ENCODE results near the gene ZNF880. TPM values are rescaled to one million over a fixed set of nuclear protein-coding genes. Genes with fewer than 3 reads are reported as not detected.
A peak's percentile ranks its signal among the peaks of the same experiment; 100 is the strongest.

Gene ZNF880
- total and polyA plus RNA-seq, 9 of the 15 experiments (the other 6 are each of a cell fraction or from before 2014, with no cell fraction given) = 0.15 to 1.9 (median 0.64) TPM; not detected in 1

DNA sequence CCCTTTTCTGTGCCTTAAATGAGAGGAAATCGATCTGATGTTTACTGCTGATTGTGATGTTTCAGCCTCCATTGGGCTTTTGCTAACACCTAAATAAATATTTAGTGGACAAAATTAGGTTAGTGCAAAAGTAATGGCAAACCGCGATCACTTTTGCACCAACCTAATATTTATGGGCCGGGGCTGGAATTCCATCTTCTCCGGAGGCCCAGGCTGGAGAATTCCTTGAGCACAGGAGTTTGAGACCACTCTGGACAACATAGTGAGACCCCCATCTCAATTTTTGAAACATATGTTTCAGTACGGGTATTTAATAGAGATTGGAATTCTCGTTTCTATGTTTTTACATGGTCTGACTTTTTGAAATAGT lies 603 bp downstream of the ZNF880 start:
- Histone ChIP-seq H3K27me3 (ENCODE audit: control insufficient read depth in 2 of 2, insufficient read depth in 2 of 2, low read length in 2 of 2) (no peaks in the 10 kb centered on the region), H3K36me3 (ENCODE audit: control insufficient read depth, insufficient read depth, low read length) (no peaks in the 10 kb centered on the region), H4K20me1 (replicated peaks; ENCODE audit: control insufficient read depth, insufficient read depth, low read length) (no peaks in the 10 kb centered on the region), H3K9me1 (ENCODE audit: control insufficient read depth, insufficient read depth, low read length) (no peaks in the 10 kb centered on the region), H3K4me1 (replicated peaks in 1 of 2; ENCODE audit: control insufficient read depth in 2 of 2, insufficient read depth in 2 of 2, low read length in 2 of 2) (no peaks in the 10 kb centered on the region), H3K4me3 (peak overlapping the region; percentile 23), H2AFZ (ENCODE audit: low read depth, low read length) (no peak overlapping the region), H3K27ac (ENCODE audit: extremely low read depth, low read depth, low read length) (no peak overlapping the region), H3K4me2 (ENCODE audit: insufficient read depth, low read length) (no peak overlapping the region), H3K9me3 (replicated peaks; ENCODE audit: control insufficient read depth, insufficient read depth, low read depth, low read length) (no peaks in the 10 kb centered on the region; the same call in 1 of the 2 replicates), H3K9ac (ENCODE audit: insufficient read depth in 1 of 2, low read depth in 2 of 2, low read length in 2 of 2) (no peak overlapping the region), H3K79me2 (ENCODE audit: control insufficient read depth, insufficient read depth, low read length) (no peaks in the 10 kb centered on the region)
- WGBS (ENCODE audit: insufficient coverage, low coverage, missing lambda C conversion rate) = 19% methylated on average over 7 of the region's 7 CpGs
- intact Hi-C loops (cut with micrococcal nuclease) (no loop called here), in situ Hi-C loops (cut with MboI) (no loop called here)
- ATAC-seq (no peak), DNase-seq (ENCODE audit: extremely low read depth in 1 of 4, low spot score in 3 of 4) (no peak), FAIRE-seq (no peak)
- CTCF ChIA-PET (ENCODE audit: low intra/inter-chr PET ratio) = no interaction called here
- BruUV-seq (replicated peaks) = no TSS peak
- POLR2A ChIA-PET = no interaction called here
- TF ChIP-seq CBFA2T3 (IDR thresholded peaks at IDR 0.05) = no peak
- TF ChIP-seq, protein P1, sequence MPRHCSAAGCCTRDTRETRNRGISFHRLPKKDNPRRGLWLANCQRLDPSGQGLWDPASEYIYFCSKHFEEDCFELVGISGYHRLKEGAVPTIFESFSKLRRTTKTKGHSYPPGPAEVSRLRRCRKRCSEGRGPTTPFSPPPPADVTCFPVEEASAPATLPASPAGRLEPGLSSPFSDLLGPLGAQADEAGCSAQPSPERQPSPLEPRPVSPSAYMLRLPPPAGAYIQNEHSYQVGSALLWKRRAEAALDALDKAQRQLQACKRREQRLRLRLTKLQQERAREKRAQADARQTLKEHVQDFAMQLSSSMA (CRISPR knock-in tag; IDR thresholded peaks at IDR 0.05) = no peak
- TF ChIP-seq, protein P2, sequence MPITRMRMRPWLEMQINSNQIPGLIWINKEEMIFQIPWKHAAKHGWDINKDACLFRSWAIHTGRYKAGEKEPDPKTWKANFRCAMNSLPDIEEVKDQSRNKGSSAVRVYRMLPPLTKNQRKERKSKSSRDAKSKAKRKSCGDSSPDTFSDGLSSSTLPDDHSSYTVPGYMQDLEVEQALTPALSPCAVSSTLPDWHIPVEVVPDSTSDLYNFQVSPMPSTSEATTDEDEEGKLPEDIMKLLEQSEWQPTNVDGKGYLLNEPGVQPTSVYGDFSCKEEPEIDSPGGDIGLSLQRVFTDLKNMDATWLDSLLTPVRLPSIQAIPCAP (CRISPR knock-in tag; IDR thresholded peaks at IDR 0.05; ENCODE audit: borderline replicate concordance) = no peak
- TF ChIP-seq, protein P3, sequence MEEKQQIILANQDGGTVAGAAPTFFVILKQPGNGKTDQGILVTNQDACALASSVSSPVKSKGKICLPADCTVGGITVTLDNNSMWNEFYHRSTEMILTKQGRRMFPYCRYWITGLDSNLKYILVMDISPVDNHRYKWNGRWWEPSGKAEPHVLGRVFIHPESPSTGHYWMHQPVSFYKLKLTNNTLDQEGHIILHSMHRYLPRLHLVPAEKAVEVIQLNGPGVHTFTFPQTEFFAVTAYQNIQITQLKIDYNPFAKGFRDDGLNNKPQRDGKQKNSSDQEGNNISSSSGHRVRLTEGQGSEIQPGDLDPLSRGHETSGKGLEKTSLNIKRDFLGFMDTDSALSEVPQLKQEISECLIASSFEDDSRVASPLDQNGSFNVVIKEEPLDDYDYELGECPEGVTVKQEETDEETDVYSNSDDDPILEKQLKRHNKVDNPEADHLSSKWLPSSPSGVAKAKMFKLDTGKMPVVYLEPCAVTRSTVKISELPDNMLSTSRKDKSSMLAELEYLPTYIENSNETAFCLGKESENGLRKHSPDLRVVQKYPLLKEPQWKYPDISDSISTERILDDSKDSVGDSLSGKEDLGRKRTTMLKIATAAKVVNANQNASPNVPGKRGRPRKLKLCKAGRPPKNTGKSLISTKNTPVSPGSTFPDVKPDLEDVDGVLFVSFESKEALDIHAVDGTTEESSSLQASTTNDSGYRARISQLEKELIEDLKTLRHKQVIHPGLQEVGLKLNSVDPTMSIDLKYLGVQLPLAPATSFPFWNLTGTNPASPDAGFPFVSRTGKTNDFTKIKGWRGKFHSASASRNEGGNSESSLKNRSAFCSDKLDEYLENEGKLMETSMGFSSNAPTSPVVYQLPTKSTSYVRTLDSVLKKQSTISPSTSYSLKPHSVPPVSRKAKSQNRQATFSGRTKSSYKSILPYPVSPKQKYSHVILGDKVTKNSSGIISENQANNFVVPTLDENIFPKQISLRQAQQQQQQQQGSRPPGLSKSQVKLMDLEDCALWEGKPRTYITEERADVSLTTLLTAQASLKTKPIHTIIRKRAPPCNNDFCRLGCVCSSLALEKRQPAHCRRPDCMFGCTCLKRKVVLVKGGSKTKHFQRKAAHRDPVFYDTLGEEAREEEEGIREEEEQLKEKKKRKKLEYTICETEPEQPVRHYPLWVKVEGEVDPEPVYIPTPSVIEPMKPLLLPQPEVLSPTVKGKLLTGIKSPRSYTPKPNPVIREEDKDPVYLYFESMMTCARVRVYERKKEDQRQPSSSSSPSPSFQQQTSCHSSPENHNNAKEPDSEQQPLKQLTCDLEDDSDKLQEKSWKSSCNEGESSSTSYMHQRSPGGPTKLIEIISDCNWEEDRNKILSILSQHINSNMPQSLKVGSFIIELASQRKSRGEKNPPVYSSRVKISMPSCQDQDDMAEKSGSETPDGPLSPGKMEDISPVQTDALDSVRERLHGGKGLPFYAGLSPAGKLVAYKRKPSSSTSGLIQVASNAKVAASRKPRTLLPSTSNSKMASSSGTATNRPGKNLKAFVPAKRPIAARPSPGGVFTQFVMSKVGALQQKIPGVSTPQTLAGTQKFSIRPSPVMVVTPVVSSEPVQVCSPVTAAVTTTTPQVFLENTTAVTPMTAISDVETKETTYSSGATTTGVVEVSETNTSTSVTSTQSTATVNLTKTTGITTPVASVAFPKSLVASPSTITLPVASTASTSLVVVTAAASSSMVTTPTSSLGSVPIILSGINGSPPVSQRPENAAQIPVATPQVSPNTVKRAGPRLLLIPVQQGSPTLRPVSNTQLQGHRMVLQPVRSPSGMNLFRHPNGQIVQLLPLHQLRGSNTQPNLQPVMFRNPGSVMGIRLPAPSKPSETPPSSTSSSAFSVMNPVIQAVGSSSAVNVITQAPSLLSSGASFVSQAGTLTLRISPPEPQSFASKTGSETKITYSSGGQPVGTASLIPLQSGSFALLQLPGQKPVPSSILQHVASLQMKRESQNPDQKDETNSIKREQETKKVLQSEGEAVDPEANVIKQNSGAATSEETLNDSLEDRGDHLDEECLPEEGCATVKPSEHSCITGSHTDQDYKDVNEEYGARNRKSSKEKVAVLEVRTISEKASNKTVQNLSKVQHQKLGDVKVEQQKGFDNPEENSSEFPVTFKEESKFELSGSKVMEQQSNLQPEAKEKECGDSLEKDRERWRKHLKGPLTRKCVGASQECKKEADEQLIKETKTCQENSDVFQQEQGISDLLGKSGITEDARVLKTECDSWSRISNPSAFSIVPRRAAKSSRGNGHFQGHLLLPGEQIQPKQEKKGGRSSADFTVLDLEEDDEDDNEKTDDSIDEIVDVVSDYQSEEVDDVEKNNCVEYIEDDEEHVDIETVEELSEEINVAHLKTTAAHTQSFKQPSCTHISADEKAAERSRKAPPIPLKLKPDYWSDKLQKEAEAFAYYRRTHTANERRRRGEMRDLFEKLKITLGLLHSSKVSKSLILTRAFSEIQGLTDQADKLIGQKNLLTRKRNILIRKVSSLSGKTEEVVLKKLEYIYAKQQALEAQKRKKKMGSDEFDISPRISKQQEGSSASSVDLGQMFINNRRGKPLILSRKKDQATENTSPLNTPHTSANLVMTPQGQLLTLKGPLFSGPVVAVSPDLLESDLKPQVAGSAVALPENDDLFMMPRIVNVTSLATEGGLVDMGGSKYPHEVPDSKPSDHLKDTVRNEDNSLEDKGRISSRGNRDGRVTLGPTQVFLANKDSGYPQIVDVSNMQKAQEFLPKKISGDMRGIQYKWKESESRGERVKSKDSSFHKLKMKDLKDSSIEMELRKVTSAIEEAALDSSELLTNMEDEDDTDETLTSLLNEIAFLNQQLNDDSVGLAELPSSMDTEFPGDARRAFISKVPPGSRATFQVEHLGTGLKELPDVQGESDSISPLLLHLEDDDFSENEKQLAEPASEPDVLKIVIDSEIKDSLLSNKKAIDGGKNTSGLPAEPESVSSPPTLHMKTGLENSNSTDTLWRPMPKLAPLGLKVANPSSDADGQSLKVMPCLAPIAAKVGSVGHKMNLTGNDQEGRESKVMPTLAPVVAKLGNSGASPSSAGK (IDR thresholded peaks at IDR 0.05) = no peak
- TF ChIP-seq CHD2 (IDR thresholded peaks at IDR 0.05; ENCODE audit: low read depth, low read length) = no peak
- no peak for TF ChIP-seq HDAC6 (IDR thresholded peaks at IDR 0.05; ENCODE audit: low read depth, low read length)
- TF ChIP-seq, protein P4, sequence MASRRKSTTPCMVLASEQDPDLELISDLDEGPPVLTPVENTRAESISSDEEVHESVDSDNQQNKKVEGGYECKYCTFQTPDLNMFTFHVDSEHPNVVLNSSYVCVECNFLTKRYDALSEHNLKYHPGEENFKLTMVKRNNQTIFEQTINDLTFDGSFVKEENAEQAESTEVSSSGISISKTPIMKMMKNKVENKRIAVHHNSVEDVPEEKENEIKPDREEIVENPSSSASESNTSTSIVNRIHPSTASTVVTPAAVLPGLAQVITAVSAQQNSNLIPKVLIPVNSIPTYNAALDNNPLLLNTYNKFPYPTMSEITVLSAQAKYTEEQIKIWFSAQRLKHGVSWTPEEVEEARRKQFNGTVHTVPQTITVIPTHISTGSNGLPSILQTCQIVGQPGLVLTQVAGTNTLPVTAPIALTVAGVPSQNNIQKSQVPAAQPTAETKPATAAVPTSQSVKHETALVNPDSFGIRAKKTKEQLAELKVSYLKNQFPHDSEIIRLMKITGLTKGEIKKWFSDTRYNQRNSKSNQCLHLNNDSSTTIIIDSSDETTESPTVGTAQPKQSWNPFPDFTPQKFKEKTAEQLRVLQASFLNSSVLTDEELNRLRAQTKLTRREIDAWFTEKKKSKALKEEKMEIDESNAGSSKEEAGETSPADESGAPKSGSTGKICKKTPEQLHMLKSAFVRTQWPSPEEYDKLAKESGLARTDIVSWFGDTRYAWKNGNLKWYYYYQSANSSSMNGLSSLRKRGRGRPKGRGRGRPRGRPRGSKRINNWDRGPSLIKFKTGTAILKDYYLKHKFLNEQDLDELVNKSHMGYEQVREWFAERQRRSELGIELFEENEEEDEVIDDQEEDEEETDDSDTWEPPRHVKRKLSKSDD (conservative IDR thresholded peaks at IDR 0.05; ENCODE audit: low read length) = no peak
